Heart left ventricle (tissue), 16 donors: ENCODE measurements around the gene DZIP1L. TPM values are rescaled to one million over a fixed set of nuclear protein-coding genes. Genes with fewer than 3 reads are reported as not detected.

Experiments
- ATAC-seq, 4 donors: fragments of 200-7000 bp; cut with Tn5 transposase; one replicate each; pipeline ENCODE4 v1.9.1; 2020 to 2022; ENCODE audit warnings: moderate library complexity in 4 of 4, mild to moderate bottlenecking in 3 of 4, moderate number of reproducible peaks in 1 of 4
- DNase-seq, 5 donors: peaks; one replicate each; pipeline ENCODE4 v3.0.0-alpha.2; 2020
- H3K27ac ChIP-seq, 12 donors: fragments of 200-600 bp; sonication (generic) in 4 of 12; one replicate each; pipeline versions ENCODE4 v1.5.0 to v1.8.0; 2016 to 2022; ENCODE audit warnings: mild to moderate bottlenecking in 2 of 12
- H3K27me3 ChIP-seq, 9 donors: fragments of 200-600 bp; sonication (generic) in 2 of 9; one replicate each; pipeline versions ENCODE4 v1.5.1 to v1.8.0; 2016 to 2022; ENCODE audit warnings: mild to moderate bottlenecking in 3 of 9
- H3K36me3 ChIP-seq, 9 donors: fragments of 200-600 bp; sonication (generic) in 2 of 9; one replicate each; pipeline versions ENCODE4 v1.5.0 to v1.8.0; 2018 to 2022; ENCODE audit warnings: mild to moderate bottlenecking in 2 of 9
- H3K4me1 ChIP-seq, 12 donors: fragments of 200-600 bp; sonication (generic) in 4 of 12; one replicate each; pipeline versions ENCODE4 v1.5.0 to v1.8.0; 2016 to 2022; ENCODE audit warnings: mild to moderate bottlenecking in 3 of 12
- H3K4me3 ChIP-seq, 12 donors: fragments of 200-600 bp; sonication (generic) in 4 of 12; one replicate each; pipeline versions ENCODE4 v1.5.0 to v1.8.0; 2017 to 2022; ENCODE audit warnings: mild to moderate bottlenecking in 9 of 12, moderate library complexity in 4 of 12
- H3K9me3 ChIP-seq, 12 donors: fragments of 200-600 bp; sonication (generic) in 4 of 12; one replicate each; pipeline versions ENCODE4 v1.5.0 to v1.8.0; 2016 to 2022; ENCODE audit warnings: mild to moderate bottlenecking in 1 of 12
- POLR2A ChIP-seq, 2 donors: fragments of 450-650 bp; IDR thresholded peaks; one replicate each; pipeline ENCODE4 v1.6.1; 2017; ENCODE audit warnings: antibody characterized with exemption in 2 of 2, mild to moderate bottlenecking in 2 of 2, moderate library complexity in 2 of 2
- WGBS, 4 donors: extraction: QIAGEN DNeasy Blood & Tissue Kit in 2 of 4; methylation state at CpG; one replicate each; pipeline versions ENCODE4 v1.1.5 to v1.1.7; 2013 to 2018; 5-methylcytosine and 5-hydroxymethylcytosine counted together
- intact Hi-C, 10 donors: fragments of 100-400 bp; cut with DNase I; formaldehyde crosslinking; loops; one replicate each; pipeline versions ENCODE4 v1.11.1 to v1.14.2; 2022
- polyA plus RNA-seq, 2 donors: library from polyadenylated mRNA; stranded (reverse); fragments of 200-250 nt; gene quantifications; one replicate each; pipeline ENCODE4 v1.2.3, GENCODE V29; 2013
- total RNA-seq, 9 donors: library from RNA; depleted of rRNA in 2 of 9; stranded (reverse); fragments of >200 nt in 2 of 9; fragmentation: NEBNext Ultra II Directional in 3 of 9; extraction: Animal tissue kit (Norgen Biotek cat#: 25700) in 3 of 9; gene quantifications; one replicate each; pipeline versions ENCODE4 v1.1.0 to v1.2.4, GENCODE V29; 2016 to 2023
- TF ChIP-seq, protein P1 (sequence below), 12 donors: fragments of 200-600 bp; sonication (generic) in 4 of 12; IDR thresholded peaks; one replicate each; pipeline versions ENCODE4 v1.5.0 to v1.8.0; 2018 to 2022; ENCODE audit warnings: antibody characterized with exemption in 12 of 12, mild to moderate bottlenecking in 5 of 12
- donor health status: ischemic (EF 13 %, LVEDD 7.1; RV severe dilation, severe dysfunction).
- donor health status: healthy with polysubstance abuse.
- donor health status: DM: no; HTN: yes; CAD: no.
- donor health status: DM: no; HTN: no; CAD: no.
- donor health status: ischemic (EF 25% LVEDD 6.9; RV normal size, moderate dysfunction).
- donor health status: ischemic (EF 25% LVEDD 5.7; RV mildly dilated, moderate dysfunction).
- donor health status: healthy.
- donor health status: DM: yes; HTN: yes; CAD: no.
- donor health status: ischemic (EF 35%, LVEDD 5.7; RV mildly dilated, moderate dysfunction).
- donor health status: nonischemic (EF 11% LVEDD 7.7; RV severe dilation, severe dysfunction).
- donor health status: DM: yes; HTN: yes; CAD: no.
- donor health status: PGD.
- donor health status: ischemic (EF 29% LVEDD 5.4; RV normal size, mild dysfunction).
- donor health status: nonischemic (EF 23%, LVEDD 6.1; RV moderate dilation, normal function).

The DZIP1L gene
- total and polyA plus RNA-seq, 11 donors, result 1.6 to 7.6 (median 3.6) TPM

DNA sequence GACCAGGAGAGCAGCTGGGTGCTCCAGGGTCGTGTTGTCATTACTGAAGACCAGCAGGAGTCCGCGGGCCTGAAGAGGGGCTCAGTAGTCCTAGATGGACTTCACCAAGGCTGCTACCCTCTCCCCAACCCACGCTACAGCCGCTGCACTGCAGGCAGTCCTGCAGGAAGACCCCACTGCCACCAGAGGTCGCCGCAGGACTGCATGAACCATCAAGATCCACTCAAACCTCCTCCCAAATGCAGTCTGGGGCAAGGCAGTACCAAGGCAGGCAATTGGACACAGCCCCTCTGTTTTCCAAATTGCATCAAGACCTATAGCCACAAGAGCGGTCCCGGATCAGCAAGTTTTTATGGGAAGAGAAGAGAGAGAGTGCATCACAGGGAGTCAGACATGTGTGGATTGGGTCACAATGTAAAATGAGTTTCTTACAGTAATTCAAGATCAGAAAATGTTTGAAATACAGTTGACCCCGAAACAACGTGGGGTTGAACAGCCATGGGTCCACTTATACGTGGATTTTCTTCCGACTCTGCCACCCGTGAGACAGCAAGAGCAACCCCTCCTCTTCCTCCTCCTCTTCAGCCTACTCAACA lies 46.7 kb downstream of the DZIP1L start:
- TF ChIP-seq, protein P1, sequence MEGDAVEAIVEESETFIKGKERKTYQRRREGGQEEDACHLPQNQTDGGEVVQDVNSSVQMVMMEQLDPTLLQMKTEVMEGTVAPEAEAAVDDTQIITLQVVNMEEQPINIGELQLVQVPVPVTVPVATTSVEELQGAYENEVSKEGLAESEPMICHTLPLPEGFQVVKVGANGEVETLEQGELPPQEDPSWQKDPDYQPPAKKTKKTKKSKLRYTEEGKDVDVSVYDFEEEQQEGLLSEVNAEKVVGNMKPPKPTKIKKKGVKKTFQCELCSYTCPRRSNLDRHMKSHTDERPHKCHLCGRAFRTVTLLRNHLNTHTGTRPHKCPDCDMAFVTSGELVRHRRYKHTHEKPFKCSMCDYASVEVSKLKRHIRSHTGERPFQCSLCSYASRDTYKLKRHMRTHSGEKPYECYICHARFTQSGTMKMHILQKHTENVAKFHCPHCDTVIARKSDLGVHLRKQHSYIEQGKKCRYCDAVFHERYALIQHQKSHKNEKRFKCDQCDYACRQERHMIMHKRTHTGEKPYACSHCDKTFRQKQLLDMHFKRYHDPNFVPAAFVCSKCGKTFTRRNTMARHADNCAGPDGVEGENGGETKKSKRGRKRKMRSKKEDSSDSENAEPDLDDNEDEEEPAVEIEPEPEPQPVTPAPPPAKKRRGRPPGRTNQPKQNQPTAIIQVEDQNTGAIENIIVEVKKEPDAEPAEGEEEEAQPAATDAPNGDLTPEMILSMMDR (IDR thresholded peaks at IDR 0.05), result peak; percentile 91 to 99 (median 98)
- no peak for TF ChIP-seq POLR2A (IDR thresholded peaks at IDR 0.05)
- intact Hi-C loops, result loop anchor here in 9 of 10 donors (1.0 to 10.0 kb wide), 5 partner anchors 47 to 356 kb away; partner anchors contain the start of gene DZIP1L (in 1 of the 9)
- Histone ChIP-seq H3K27ac (no peak overlapping the region), H3K36me3 (peaks cover 0 to 77% (median 50%) of the 10 kb centered on the region in 9 donors), H3K4me1 (no peaks in the 10 kb centered on the region), H3K9me3 (peaks cover 0 to under 1% (median 0%) of the 10 kb centered on the region in 12 donors), H3K27me3 (no peaks in the 10 kb centered on the region), H3K4me3 (no peak overlapping the region)
- WGBS, 4 donors, result 25 to 39% (median 28%) methylated on average over 14 of the region's 14 CpGs
- DNase-seq (peak; percentile 75 to 89 (median 81)), ATAC-seq (peak; percentile 44 to 95 (median 91))

DNA sequence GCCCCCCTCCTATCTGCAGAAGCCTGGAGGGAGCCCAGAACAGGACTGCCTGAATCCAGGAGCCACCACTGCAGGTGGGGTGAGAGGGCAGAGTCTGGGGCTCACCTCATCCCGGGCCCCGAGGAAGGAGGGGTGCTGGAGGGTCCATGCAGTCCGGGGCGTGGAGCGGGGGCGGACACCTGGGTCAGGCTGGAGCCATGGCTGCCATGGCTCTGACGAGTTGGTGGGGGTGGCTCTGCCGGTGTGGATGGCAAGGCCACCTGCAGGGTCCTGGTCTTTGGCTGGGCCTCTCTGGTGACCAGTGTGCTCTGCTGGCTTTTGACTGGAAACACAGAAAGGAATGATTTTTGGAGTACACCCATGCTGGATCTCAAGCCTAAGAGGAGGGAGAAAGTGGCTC lies 47.4 kb downstream of the DZIP1L start:
- H3K9me3 ChIP-seq, result no peaks in the 10 kb centered on the region
- peaks cover 0 to 83% (median 54%) of the 10 kb centered on the region in 9 donors for H3K36me3 ChIP-seq
- no peak overlapping the region for H3K27ac ChIP-seq
- no peak overlapping the region for H3K4me3 ChIP-seq
- TF ChIP-seq, protein P1 (IDR thresholded peaks at IDR 0.05), result no peak
- TF ChIP-seq POLR2A (IDR thresholded peaks at IDR 0.05), result no peak
- intact Hi-C loops, result loop anchor here in 9 of 10 donors (1.0 to 10.0 kb wide), 4 partner anchors 49 to 357 kb away; no protein-coding TSS in a partner anchor
- no peaks in the 10 kb centered on the region for H3K4me1 ChIP-seq
- H3K27me3 ChIP-seq, result no peaks in the 10 kb centered on the region
- 78 to 100% (median 83%) methylated on average over 3 to 8 of the region's 8 CpGs for WGBS, 4 donors
- ATAC-seq (peak in 3 of 4 donors; percentile 4 to 14 (median 14)), DNase-seq (no peak)

DNA sequence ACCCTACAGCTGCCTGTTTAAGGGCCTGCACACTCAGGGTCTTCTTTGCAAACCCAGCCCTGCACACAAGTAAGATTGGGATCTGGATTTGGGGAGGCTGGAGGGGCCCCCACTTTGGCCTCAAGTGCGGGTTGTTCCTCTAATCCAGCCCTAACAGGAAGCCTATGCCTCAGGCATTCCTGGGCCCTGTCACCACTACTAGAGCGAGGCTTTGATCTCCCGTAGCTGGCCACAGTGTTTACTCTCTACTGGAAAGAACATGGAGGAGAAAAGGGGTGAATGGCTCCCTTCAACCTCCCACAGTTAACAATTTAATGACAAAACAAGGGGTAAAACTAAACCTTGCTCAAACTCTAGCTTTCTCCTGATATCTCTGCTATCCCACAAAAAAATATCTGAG lies 48.4 kb downstream of the DZIP1L start:
- 85 to 93% (median 90%) methylated on average over 2 to 3 of the region's 3 CpGs for WGBS, 4 donors

DNA sequence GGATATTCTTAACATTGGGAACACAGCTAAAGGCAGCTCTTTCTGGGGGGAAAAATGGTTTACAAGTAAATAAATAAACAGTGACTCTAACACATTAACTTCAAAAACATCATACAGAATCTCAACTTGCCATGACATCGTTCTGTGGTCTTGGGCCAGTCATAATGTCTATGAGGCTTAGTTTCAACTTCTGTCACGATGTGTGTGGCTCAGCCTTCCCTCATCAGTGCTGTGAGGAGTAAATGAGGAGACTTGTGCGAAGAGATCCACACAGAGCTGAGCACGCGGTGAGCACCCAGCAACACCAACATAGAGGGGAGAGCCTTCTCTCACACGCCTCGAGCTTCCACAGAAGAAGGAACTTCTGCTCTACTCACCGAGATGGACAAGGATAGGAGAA lies 49.0 kb downstream of the DZIP1L start:
- no peak for DNase-seq

More for the DNA sequence above, 48.4 kb downstream of the DZIP1L start:
- intact Hi-C loops, result loop anchor here in 1 of 10 donors (10.0 kb wide), 1 partner anchor 358 kb away; no protein-coding TSS in a partner anchor
- Histone ChIP-seq H3K36me3 (peaks cover 0 to 85% (median 60%) of the 10 kb centered on the region in 9 donors), H3K27ac (no peak overlapping the region), H3K4me3 (no peak overlapping the region), H3K4me1 (peaks cover 0 to 8% (median 0%) of the 10 kb centered on the region in 12 donors), H3K9me3 (no peaks in the 10 kb centered on the region), H3K27me3 (no peaks in the 10 kb centered on the region)
- no peak for DNase-seq
- no peak for ATAC-seq
- TF ChIP-seq, protein P1 (IDR thresholded peaks at IDR 0.05), result no peak
- TF ChIP-seq POLR2A (IDR thresholded peaks at IDR 0.05), result no peak

More for the DNA sequence above, 49.0 kb downstream of the DZIP1L start:
- Histone ChIP-seq H3K27me3 (no peaks in the 10 kb centered on the region), H3K9me3 (no peaks in the 10 kb centered on the region), H3K36me3 (peaks cover 0 to 85% (median 56%) of the 10 kb centered on the region in 9 donors), H3K4me3 (no peak overlapping the region), H3K27ac (no peak overlapping the region), H3K4me1 (peaks cover 0 to 12% (median 0%) of the 10 kb centered on the region in 12 donors)
- TF ChIP-seq POLR2A (IDR thresholded peaks at IDR 0.05), result no peak
- TF ChIP-seq, protein P1 (IDR thresholded peaks at IDR 0.05), result no peak
- ATAC-seq, result no peak
- intact Hi-C loops, result loop anchor here in 1 of 10 donors (10.0 kb wide), 1 partner anchor 358 kb away; no protein-coding TSS in a partner anchor
- 91 to 95% (median 94%) methylated on average over 8 of the region's 8 CpGs for WGBS, 4 donors
